ENCODE data around the gene MRPS35. TPM values are rescaled to one million over a fixed set of nuclear protein-coding genes. Genes with fewer than 3 reads are reported as not detected.
"Not testable (repeated sequence)": the region's sequence is repeated elsewhere in the genome, so short reads cannot be mapped to it uniquely, and the experiment has no call there.

Gene MRPS35
- total RNA-seq, 1 donor from 2014 or later: 47.8 TPM

- DNase-seq (ENCODE audit: low read depth, low spot score): no peak
Measured at GRCh38 chr12:27709212-27709931, 1.3 kb upstream of the MRPS35 start.

- DNase-seq (ENCODE audit: low read depth, low spot score): no peak
Measured at GRCh38 chr12:27709932-27710591, 570 bp upstream of the MRPS35 start.

- DNase-seq (ENCODE audit: low read depth, low spot score): no peak
Measured at GRCh38 chr12:27711317-27711682, 668 bp downstream of the MRPS35 start.

GRCh38 chr12:27711967-27712366, 1.3 kb downstream of the MRPS35 start:
- DNase-seq (ENCODE audit: low read depth, low spot score): no peak

GRCh38 chr12:27723212-27723611, 12.6 kb downstream of the MRPS35 start:
- DNase-seq (ENCODE audit: low read depth, low spot score): no peak

- DNase-seq (ENCODE audit: low read depth, low spot score): no peak
Measured at GRCh38 chr12:27730097-27730588, 19.5 kb downstream of the MRPS35 start.

- no peak for DNase-seq (ENCODE audit: low read depth, low spot score)
Measured at GRCh38 chr12:27732281-27732680, 21.6 kb downstream of the MRPS35 start.

GRCh38 chr12:27733052-27733656, 22.5 kb downstream of the MRPS35 start:
- DNase-seq (ENCODE audit: low read depth, low spot score): no peak

- DNase-seq (ENCODE audit: low read depth, low spot score): no peak
Measured at GRCh38 chr12:27733791-27734190, 23.2 kb downstream of the MRPS35 start.

GRCh38 chr12:27734321-27734720, 23.7 kb downstream of the MRPS35 start:
- DNase-seq (ENCODE audit: low read depth, low spot score): not testable (repeated sequence)

GRCh38 chr12:27743601-27744000, 33.0 kb downstream of the MRPS35 start:
- DNase-seq (ENCODE audit: low read depth, low spot score): no peak

GRCh38 chr12:27745734-27746133, 35.1 kb downstream of the MRPS35 start:
- not testable (repeated sequence) for DNase-seq (ENCODE audit: low read depth, low spot score)

GRCh38 chr12:27747111-27747820, 36.6 kb downstream of the MRPS35 start:
- no peak for DNase-seq (ENCODE audit: low read depth, low spot score)

- no peak for DNase-seq (ENCODE audit: low read depth, low spot score)
Measured at GRCh38 chr12:27751386-27752047, 40.9 kb downstream of the MRPS35 start.

GRCh38 chr12:27754795-27755194, 44.2 kb downstream of the MRPS35 start:
- DNase-seq (ENCODE audit: low read depth, low spot score): no peak

GRCh38 chr12:27756670-27757195, 46.1 kb downstream of the MRPS35 start:
- DNase-seq (ENCODE audit: low read depth, low spot score): no peak

GRCh38 chr12:27762757-27763156, 52.1 kb downstream of the MRPS35 start:
- DNase-seq (ENCODE audit: low read depth, low spot score): no peak

- no peak for DNase-seq (ENCODE audit: low read depth, low spot score)
Measured at GRCh38 chr12:27766587-27766986, 56.0 kb downstream of the MRPS35 start.

- DNase-seq (ENCODE audit: low read depth, low spot score): no peak
Measured at GRCh38 chr12:27769142-27769673, 58.6 kb downstream of the MRPS35 start.

GRCh38 chr12:27771481-27772327, 61.1 kb downstream of the MRPS35 start:
- no peak for DNase-seq (ENCODE audit: low read depth, low spot score)
